Suprapubic skin (tissue), 4 donors: ENCODE measurements around the gene SH3BP2. TPM values are rescaled to one million over a fixed set of nuclear protein-coding genes. Genes with fewer than 3 reads are reported as not detected.

ENCODE experiments used
- DNase-seq, 2 donors: peaks; one replicate each; pipeline ENCODE4 v3.0.0-alpha.2; 2019; ENCODE audit warnings: low spot score in 2 of 2
- H3K27ac ChIP-seq: fragments of 200-600 bp; sonication (generic); one replicate; pipeline ENCODE4 v1.5.1; 2019
- H3K27me3 ChIP-seq: fragments of 200-600 bp; sonication (generic); one replicate; pipeline ENCODE4 v1.5.1; 2019
- H3K36me3 ChIP-seq: fragments of 200-600 bp; sonication (generic); one replicate; pipeline ENCODE4 v1.5.1; 2019
- H3K4me1 ChIP-seq: fragments of 200-600 bp; sonication (generic); one replicate; pipeline ENCODE4 v1.5.1; 2019
- H3K4me3 ChIP-seq: fragments of 200-600 bp; sonication (generic); one replicate; pipeline ENCODE4 v1.5.1; 2019; ENCODE audit warnings: mild to moderate bottlenecking
- H3K9me3 ChIP-seq: fragments of 200-600 bp; sonication (generic); one replicate; pipeline ENCODE4 v1.5.1; 2019
- CTCF ChIP-seq, 2 donors: fragments of 200-600 bp in 1 of 2; fragments of 450-650 bp in 1 of 2; sonication (generic) in 1 of 2; IDR thresholded peaks; one replicate each; pipeline ENCODE4 v1.5.1; 2016 to 2019; ENCODE audit warnings: antibody characterized with exemption in 2 of 2, mild to moderate bottlenecking in 1 of 2, moderate library complexity in 1 of 2
- EP300 ChIP-seq: sonication (generic); formaldehyde crosslinking; IDR thresholded peaks from one replicate; pipeline ENCODE4 v1.6.1; 2017; ENCODE audit warnings: antibody characterized with exemption
- POLR2A ChIP-seq, 2 donors: fragments of 450-650 bp; IDR thresholded peaks; one replicate each; pipeline ENCODE4 v1.6.1; 2017; ENCODE audit warnings: antibody characterized with exemption in 2 of 2, mild to moderate bottlenecking in 2 of 2, moderate library complexity in 2 of 2
- POLR2AphosphoS5 ChIP-seq, 3 donors: sonication (generic); formaldehyde crosslinking; IDR thresholded peaks; one replicate each; pipeline ENCODE4 v1.6.1; 2017; ENCODE audit warnings: antibody characterized with exemption in 3 of 3
- WGBS: methylation state at CpG from one replicate; pipeline ENCODE4 v1.1.5; 2018; 5-methylcytosine and 5-hydroxymethylcytosine counted together
- total RNA-seq, 4 donors: library from RNA; depleted of rRNA; stranded (reverse); fragments of >200 nt; gene quantifications; one replicate each; pipeline ENCODE4 v1.1.0, GENCODE V29; 2016

The SH3BP2 gene
- total RNA-seq, 4 donors from 2014 or later = 116 to 709 (median 162) TPM

- peak overlapping the region; percentile 69 for H3K4me3 ChIP-seq
- H3K27ac ChIP-seq = no peak overlapping the region
- 28% methylated on average over 14 of the region's 65 CpGs for WGBS
- no peaks in the 10 kb centered on the region for H3K9me3 ChIP-seq
- H3K27me3 ChIP-seq = no peaks in the 10 kb centered on the region
- TF ChIP-seq POLR2AphosphoS5 (IDR thresholded peaks at IDR 0.05) (no peak), EP300 (no peak), CTCF (IDR thresholded peaks at IDR 0.05) (no peak), POLR2A (IDR thresholded peaks at IDR 0.05) (no peak)
- DNase-seq = no peak
- H3K36me3 ChIP-seq = peaks cover 34% of the 10 kb centered on the region
- peaks cover 48% of the 10 kb centered on the region for H3K4me1 ChIP-seq
Observed at GRCh38 chr4:2817701-2818350, 24.9 kb downstream of the SH3BP2 start.

GRCh38 chr4:2818351-2818939, 25.6 kb downstream of the SH3BP2 start:
- peaks cover 48% of the 10 kb centered on the region for H3K4me1 ChIP-seq
- peaks cover 41% of the 10 kb centered on the region for H3K36me3 ChIP-seq
- DNase-seq = no peak
- TF ChIP-seq POLR2A (IDR thresholded peaks at IDR 0.05) (no peak), EP300 (no peak), CTCF (IDR thresholded peaks at IDR 0.05) (no peak), POLR2AphosphoS5 (IDR thresholded peaks at IDR 0.05) (no peak)
- peak overlapping the region; percentile 59 for H3K27ac ChIP-seq
- H3K4me3 ChIP-seq = peak overlapping the region; percentile 69
- WGBS = 11% methylated on average over 15 of the region's 54 CpGs
- H3K27me3 ChIP-seq = no peaks in the 10 kb centered on the region
- H3K9me3 ChIP-seq = no peaks in the 10 kb centered on the region

- H3K36me3 ChIP-seq = peaks cover 50% of the 10 kb centered on the region
- 81% methylated on average over 4 of the region's 5 CpGs for WGBS
- no peak for TF ChIP-seq CTCF (IDR thresholded peaks at IDR 0.05)
- no peak for TF ChIP-seq EP300
- no peak for TF ChIP-seq POLR2AphosphoS5 (IDR thresholded peaks at IDR 0.05)
- no peak for TF ChIP-seq POLR2A (IDR thresholded peaks at IDR 0.05)
- H3K4me1 ChIP-seq = peaks cover 39% of the 10 kb centered on the region
- no peak overlapping the region for H3K27ac ChIP-seq
- no peak overlapping the region for H3K4me3 ChIP-seq
- no peak for DNase-seq
- no peaks in the 10 kb centered on the region for H3K27me3 ChIP-seq
- no peaks in the 10 kb centered on the region for H3K9me3 ChIP-seq
Observed at GRCh38 chr4:2819244-2820215, 26.6 kb downstream of the SH3BP2 start.

- TF ChIP-seq EP300 (no peak), POLR2AphosphoS5 (IDR thresholded peaks at IDR 0.05) (no peak), POLR2A (IDR thresholded peaks at IDR 0.05) (no peak), CTCF (IDR thresholded peaks at IDR 0.05) (no peak)
- peaks cover 38% of the 10 kb centered on the region for H3K4me1 ChIP-seq
- WGBS = 91% methylated on average over 11 of the region's 13 CpGs
- no peaks in the 10 kb centered on the region for H3K9me3 ChIP-seq
- H3K27ac ChIP-seq = no peak overlapping the region
- no peaks in the 10 kb centered on the region for H3K27me3 ChIP-seq
- H3K36me3 ChIP-seq = peaks cover 53% of the 10 kb centered on the region
- DNase-seq = no peak
- H3K4me3 ChIP-seq = no peak overlapping the region
Observed at GRCh38 chr4:2820216-2820982, 27.5 kb downstream of the SH3BP2 start.
